Measurements from ENCODE around the gene BRD7. TPM values are rescaled to one million over a fixed set of nuclear protein-coding genes. Genes with fewer than 3 reads are reported as not detected.

Gene BRD7
- total and polyA plus RNA-seq, 2 of the 4 experiments (the other 2 are of a cell fraction): 24.8 to 29.9 TPM

- Histone ChIP-seq H3K27ac (ENCODE audit: insufficient read depth, low read length) (no peak overlapping the region), H3K9ac (ENCODE audit: low read depth, low read length) (no peak overlapping the region), H2BK15ac (ENCODE audit: low read depth, low read length) (no peak overlapping the region), H4K20me1 (ENCODE audit: insufficient read depth, low read length) (no peaks in the 10 kb centered on the region), H3K9me3 (ENCODE audit: control insufficient read depth, insufficient read depth, low read length) (no peaks in the 10 kb centered on the region), H2BK120ac (ENCODE audit: low read depth, low read length) (no peak overlapping the region), H2AK9ac (replicated peaks; ENCODE audit: low read depth, low read length, poor library complexity) (no peak overlapping the region), H3K4me1 (ENCODE audit: control insufficient read depth, insufficient read depth, low read length) (no peaks in the 10 kb centered on the region), H4K5ac (ENCODE audit: low read depth, low read length) (no peak overlapping the region), H2AFZ (replicated peaks; ENCODE audit: low read length, poor library complexity) (no peak overlapping the region), H3K56ac (ENCODE audit: extremely low read depth, insufficient read depth, low read length) (no peak overlapping the region), H3K4me2 (ENCODE audit: low read depth, low read length) (no peak overlapping the region), H4K8ac (ENCODE audit: low read depth in 2 of 2, low read length in 2 of 2) (no peak overlapping the region), H3K18ac (ENCODE audit: low read depth, low read length) (no peak overlapping the region), H3K36me3 (ENCODE audit: control insufficient read depth, insufficient read depth, low read length) (no peaks in the 10 kb centered on the region), H3K23ac (ENCODE audit: low read depth, low read length) (no peak overlapping the region), H3K9me1 (ENCODE audit: insufficient read depth, low read length) (no peaks in the 10 kb centered on the region), H2AK5ac (ENCODE audit: low read depth, low read length) (no peak overlapping the region), H3K14ac (replicated peaks; ENCODE audit: low read depth, low read length) (no peak overlapping the region), H3K27me3 (ENCODE audit: control insufficient read depth, insufficient read depth, low read length) (peaks cover 22% of the 10 kb centered on the region), H3K4me3 (ENCODE audit: insufficient read depth, low read depth, low read length) (no peak overlapping the region), H2BK5ac (ENCODE audit: low read depth, low read length, poor library complexity, severe bottlenecking) (no peak overlapping the region), H2BK20ac (ENCODE audit: low read depth, low read length) (no peak overlapping the region), H3K4ac (ENCODE audit: low read depth, low read length) (no peak overlapping the region), H3K79me1 (ENCODE audit: low read depth in 1 of 2, low read length in 2 of 2) (no peaks in the 10 kb centered on the region), H4K91ac (ENCODE audit: insufficient read depth, low read depth, low read length) (no peak overlapping the region)
- intact Hi-C loops (cut with micrococcal nuclease) (no loop called here), dilution Hi-C loops (cut with HindIII; ENCODE audit: low sequenced_read_pairs, unreplicated experiment) (no loop called here), in situ Hi-C loops (cut with MboI; ENCODE audit: low sequenced_read_pairs) (no loop called here)
- no TSS peak for BruUV-seq (replicated peaks)
- no peak for TF ChIP-seq CTCF (conservative IDR thresholded peaks at IDR 0.05; ENCODE audit: low read depth, low read length)
- TF ChIP-seq CEBPB (IDR thresholded peaks at IDR 0.05; ENCODE audit: low read depth, low read length): no peak
- TF ChIP-seq POLR2A (IDR thresholded peaks at IDR 0.05; ENCODE audit: low read depth, low read length): no peak
- TF ChIP-seq, protein P1, sequence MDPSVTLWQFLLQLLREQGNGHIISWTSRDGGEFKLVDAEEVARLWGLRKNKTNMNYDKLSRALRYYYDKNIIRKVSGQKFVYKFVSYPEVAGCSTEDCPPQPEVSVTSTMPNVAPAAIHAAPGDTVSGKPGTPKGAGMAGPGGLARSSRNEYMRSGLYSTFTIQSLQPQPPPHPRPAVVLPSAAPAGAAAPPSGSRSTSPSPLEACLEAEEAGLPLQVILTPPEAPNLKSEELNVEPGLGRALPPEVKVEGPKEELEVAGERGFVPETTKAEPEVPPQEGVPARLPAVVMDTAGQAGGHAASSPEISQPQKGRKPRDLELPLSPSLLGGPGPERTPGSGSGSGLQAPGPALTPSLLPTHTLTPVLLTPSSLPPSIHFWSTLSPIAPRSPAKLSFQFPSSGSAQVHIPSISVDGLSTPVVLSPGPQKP (IDR thresholded peaks at IDR 0.05; ENCODE audit: borderline replicate concordance, low read depth, low read length): no peak
- no peak for TF ChIP-seq MAZ (IDR thresholded peaks at IDR 0.05; ENCODE audit: borderline replicate concordance, low read depth, low read length)
- TF ChIP-seq, protein P2, sequence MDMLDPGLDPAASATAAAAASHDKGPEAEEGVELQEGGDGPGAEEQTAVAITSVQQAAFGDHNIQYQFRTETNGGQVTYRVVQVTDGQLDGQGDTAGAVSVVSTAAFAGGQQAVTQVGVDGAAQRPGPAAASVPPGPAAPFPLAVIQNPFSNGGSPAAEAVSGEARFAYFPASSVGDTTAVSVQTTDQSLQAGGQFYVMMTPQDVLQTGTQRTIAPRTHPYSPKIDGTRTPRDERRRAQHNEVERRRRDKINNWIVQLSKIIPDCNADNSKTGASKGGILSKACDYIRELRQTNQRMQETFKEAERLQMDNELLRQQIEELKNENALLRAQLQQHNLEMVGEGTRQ (IDR thresholded peaks at IDR 0.05; ENCODE audit: low read depth, low read length): no peak
- no peak for TF ChIP-seq FOS (IDR thresholded peaks at IDR 0.05; ENCODE audit: low read depth, low read length)
- TF ChIP-seq NFE2L2 (IDR thresholded peaks at IDR 0.05; ENCODE audit: low read depth, low read length): no peak
- TF ChIP-seq SMC3 (IDR thresholded peaks at IDR 0.05; ENCODE audit: low read depth, low read length): no peak
- TF ChIP-seq CHD1 (IDR thresholded peaks at IDR 0.05; ENCODE audit: low read depth, low read length): no peak
- no peak for TF ChIP-seq MXI1 (IDR thresholded peaks at IDR 0.05; ENCODE audit: borderline replicate concordance, low read depth, low read length)
- no peak for TF ChIP-seq BHLHE40 (IDR thresholded peaks at IDR 0.05; ENCODE audit: low read depth, low read length)
- no peak for TF ChIP-seq RFX5 (IDR thresholded peaks at IDR 0.05; ENCODE audit: low read depth, low read length)
- TF ChIP-seq RCOR1 (IDR thresholded peaks at IDR 0.05; ENCODE audit: insufficient replicate concordance, low read length): no peak
- no peak for TF ChIP-seq RAD21 (IDR thresholded peaks at IDR 0.05; ENCODE audit: low read length)
- TF ChIP-seq MAFK (IDR thresholded peaks at IDR 0.05; ENCODE audit: low read depth, low read length): no peak
- WGBS, 2 experiments (ENCODE audit: extremely low coverage in 2 of 2, insufficient read length in 1 of 2): 39% methylated on average over 3 of the region's 11 CpGs; no CpG with 5 or more reads in 1 of the 2 experiments
- POLR2A ChIA-PET (ENCODE audit: unreplicated experiment): no interaction called here
- no peak for ATAC-seq (ENCODE audit: low read depth)
- no peak for DNase-seq
- CTCF ChIA-PET: no interaction called here
Measured at GRCh38 chr16:50390371-50390771, 21.6 kb upstream of the BRD7 start.

All from IMR-90 (cell line).